ENCODE measurements around the gene SHBG. TPM values are rescaled to one million over a fixed set of nuclear protein-coding genes. Genes with fewer than 3 reads are reported as not detected.
A peak's percentile ranks its signal among the peaks of the same experiment; 100 is the strongest.

Gene SHBG, protein sequence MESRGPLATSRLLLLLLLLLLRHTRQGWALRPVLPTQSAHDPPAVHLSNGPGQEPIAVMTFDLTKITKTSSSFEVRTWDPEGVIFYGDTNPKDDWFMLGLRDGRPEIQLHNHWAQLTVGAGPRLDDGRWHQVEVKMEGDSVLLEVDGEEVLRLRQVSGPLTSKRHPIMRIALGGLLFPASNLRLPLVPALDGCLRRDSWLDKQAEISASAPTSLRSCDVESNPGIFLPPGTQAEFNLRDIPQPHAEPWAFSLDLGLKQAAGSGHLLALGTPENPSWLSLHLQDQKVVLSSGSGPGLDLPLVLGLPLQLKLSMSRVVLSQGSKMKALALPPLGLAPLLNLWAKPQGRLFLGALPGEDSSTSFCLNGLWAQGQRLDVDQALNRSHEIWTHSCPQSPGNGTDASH
- total RNA-seq (not detected), polyA plus RNA-seq (not detected)

DNA sequence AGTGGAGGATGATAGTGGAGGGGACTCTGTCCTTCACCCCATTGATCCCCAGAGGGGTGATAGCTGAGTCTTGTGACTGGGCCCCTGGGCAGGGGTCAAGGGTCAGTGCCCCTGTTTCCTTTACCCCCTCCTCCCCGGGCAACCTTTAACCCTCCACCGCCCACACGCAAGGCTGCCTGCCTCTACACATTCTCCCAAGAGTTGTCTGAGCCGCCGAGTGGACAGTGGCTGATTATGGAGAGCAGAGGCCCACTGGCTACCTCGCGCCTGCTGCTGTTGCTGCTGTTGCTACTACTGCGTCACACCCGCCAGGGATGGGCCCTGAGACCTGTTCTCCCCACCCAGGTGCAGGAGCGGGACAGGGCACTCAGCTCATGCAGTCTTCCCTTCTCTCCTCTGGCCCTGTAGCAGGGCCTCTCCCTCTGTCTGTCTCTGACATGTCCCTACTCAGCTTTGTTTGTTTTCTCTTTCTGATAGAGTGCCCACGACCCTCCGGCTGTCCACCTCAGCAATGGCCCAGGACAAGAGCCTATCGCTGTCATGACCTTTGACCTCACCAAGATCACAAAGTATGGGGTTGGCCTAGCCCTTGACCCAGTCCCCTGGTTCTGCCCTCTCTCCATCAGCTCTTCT, at the start of gene SHBG:
SHBG (plus strand) TSS at position 197 of the 633 bp plus-strand sequence; CDS start at position 235, 38 bp downstream.
- Histone ChIP-seq H3K4me3 (ENCODE audit: low read length) (no peak within 1 kb of the TSS), H3K9me3 (ENCODE audit: low read length) (no peaks in the 10 kb centered on the region), H3K27me3 (ENCODE audit: insufficient read depth, low read length, poor library complexity, severe bottlenecking) (no peaks in the 10 kb centered on the region), H3K36me3 (ENCODE audit: insufficient read depth, low read length) (no peaks in the 10 kb centered on the region), H3K27ac (ENCODE audit: low read depth, low read length) (no peak within 1 kb of the TSS), H3K4me1 (ENCODE audit: insufficient read depth, low read length) (peaks cover 10% of the 10 kb centered on the region)
- Mint-ChIP-seq H3K9me3 (no peaks in the 10 kb centered on the region), H3K27me3 (no peaks in the 10 kb centered on the region), H3K36me3 (peaks cover 0 to 7% (median 0%) of the 10 kb centered on the region in 3 donors), H3K4me3 (peak within 1 kb of the TSS in 3 of 7 donors; percentile 26 to 47 (median 44)), H3K4me1 (peaks cover 12 to 20% (median 13%) of the 10 kb centered on the region in 3 donors), H3K27ac (peak within 1 kb of the TSS in 4 of 8 donors; percentile 12 to 48 (median 30))
- CTCF ChIA-PET = interaction anchor here (0.9 to 5.0 kb wide), 2 partner anchors 42 to 58 kb away, joined by 3 to 33 read pairs; partner anchors contain the start of genes TP53 and WRAP53
- DNase-seq = no peak
- POLR2A ChIA-PET = interaction anchor here (1.1 kb wide), 1 partner anchor 56 kb away, joined by 7 read pairs; no protein-coding TSS in a partner anchor

DNA sequence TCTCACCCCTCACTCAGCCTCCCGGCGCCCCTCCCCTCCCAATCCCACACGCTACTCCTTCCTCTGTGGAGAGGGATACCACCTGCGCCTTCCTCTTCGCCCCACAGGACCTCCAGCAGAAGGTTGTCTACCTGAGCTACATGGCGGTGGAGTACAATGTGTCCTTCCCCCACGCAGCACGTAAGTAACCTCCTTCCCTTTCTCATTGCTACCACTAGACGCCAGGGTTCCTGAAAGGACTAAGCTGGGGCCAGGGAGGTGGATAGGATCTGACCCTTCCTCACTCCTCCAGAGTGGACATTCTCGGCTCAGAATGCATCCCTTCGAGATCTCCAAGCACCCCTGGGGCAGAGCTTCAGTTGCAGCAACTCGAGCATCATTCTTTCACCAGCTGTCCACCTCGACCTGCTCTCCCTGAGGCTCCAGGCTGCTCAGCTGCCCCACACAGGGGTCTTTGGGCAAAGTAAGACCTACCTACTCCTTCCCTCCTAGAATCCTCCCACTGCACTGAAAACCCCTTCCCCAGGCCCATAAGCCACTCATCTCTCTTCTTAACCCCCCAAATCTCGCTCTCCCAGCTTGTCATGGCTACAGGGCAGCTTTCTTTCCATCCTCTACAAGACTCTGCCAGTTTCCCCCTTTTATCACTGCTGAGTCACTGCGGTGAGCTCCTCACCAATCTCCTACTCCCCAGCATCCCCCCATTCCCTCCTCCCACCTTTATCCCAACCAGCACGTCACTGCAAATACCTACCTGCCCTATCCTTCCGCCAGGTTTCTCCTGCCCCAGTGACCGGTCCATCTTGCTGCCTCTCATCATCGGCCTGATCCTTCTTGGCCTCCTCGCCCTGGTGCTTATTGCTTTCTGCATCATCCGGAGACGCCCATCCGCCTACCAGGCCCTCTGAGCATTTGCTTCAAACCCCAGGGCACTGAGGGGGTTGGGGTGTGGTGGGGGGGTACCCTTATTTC, 49.0 kb upstream of the SHBG start:
- Mint-ChIP-seq H3K36me3 (peaks cover 9 to 47% (median 10%) of the 10 kb centered on the region in 3 donors), H3K4me1 (peaks cover 66 to 85% (median 76%) of the 10 kb centered on the region in 3 donors), H3K27ac (peak overlapping the region in 7 of 8 donors; percentile 21 to 96 (median 79)), H3K4me3 (peak overlapping the region in 5 of 7 donors; percentile 8 to 61 (median 38)), H3K9me3 (no peaks in the 10 kb centered on the region), H3K27me3 (peaks cover 0 to 4% of the 10 kb centered on the region in 2 donors)
- Histone ChIP-seq H3K36me3 (ENCODE audit: insufficient read depth, low read length) (peaks cover 31% of the 10 kb centered on the region), H3K4me3 (ENCODE audit: low read length) (no peak overlapping the region), H3K4me1 (ENCODE audit: insufficient read depth, low read length) (peaks cover 48% of the 10 kb centered on the region), H3K27me3 (ENCODE audit: insufficient read depth, low read length, poor library complexity, severe bottlenecking) (no peaks in the 10 kb centered on the region), H3K9me3 (ENCODE audit: low read length) (no peaks in the 10 kb centered on the region), H3K27ac (ENCODE audit: low read depth, low read length) (peak overlapping the region; percentile 53)
- CTCF ChIA-PET = interaction anchor here (0.8 to 2.0 kb wide), 3 partner anchors 8 to 228 kb away, joined by 3 to 6 read pairs (median 4); no protein-coding TSS in a partner anchor
- no peak for DNase-seq
- POLR2A ChIA-PET = interaction anchor here (1.2 to 2.0 kb wide), 4 partner anchors 10 to 105 kb away, joined by 3 to 7 read pairs (median 5); partner anchors contain the start of genes FXR2 and SENP3

DNA sequence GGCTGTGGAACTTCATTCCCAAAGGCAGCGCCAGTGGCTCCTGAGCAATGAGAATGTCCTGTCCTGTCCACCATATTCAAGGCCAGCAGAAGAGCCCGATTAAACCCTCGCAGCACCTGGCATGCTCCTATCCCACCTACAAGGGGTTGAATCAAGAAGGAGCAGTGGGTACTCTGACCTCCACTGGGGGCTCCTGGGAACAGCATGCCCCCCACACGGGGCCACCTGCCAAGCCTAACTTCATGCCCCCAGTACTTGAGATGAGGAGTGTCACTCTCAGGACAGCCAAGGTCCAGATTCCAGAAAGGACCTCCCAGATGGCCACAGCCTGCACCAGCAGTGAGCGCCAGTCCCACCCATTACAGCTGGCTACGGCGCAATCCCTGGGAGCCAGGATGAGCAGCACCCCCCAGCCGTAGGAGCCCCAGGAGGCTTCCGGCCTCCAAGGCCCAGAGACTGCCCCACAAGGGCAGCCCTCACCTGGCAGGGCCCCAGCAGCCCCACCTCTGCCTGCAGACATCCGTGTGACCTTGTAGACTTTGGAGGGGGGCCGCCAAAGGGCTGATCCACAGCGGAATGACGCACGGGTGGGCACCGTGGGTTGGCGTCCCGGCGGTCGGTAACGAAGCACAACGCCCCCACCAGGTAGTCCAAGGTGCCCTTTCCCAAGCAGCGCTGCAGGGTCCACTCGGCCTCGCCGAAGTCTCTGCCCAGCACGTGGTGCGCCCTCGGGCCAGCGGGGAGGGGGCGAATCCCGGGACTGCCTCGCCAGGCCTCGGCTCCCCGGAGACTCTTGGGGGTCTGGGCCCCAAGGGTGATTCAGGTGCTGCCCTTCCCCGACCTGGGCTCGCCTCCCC, 47.3 kb upstream of the SHBG start:
- no peaks in the 10 kb centered on the region for H3K27me3 ChIP-seq (ENCODE audit: insufficient read depth, low read length, poor library complexity, severe bottlenecking)
- ChIA-PET POLR2A (interaction anchor here (0.7 to 3.4 kb wide), 8 partner anchors 8 to 617 kb away, joined by 3 to 70 read pairs (median 10); partner anchors contain the start of genes ACAP1, ATP1B2, FXR2 and TMEM102), CTCF (interaction anchor here (1.2 to 3.8 kb wide), 6 partner anchors 8 to 147 kb away, joined by 3 to 33 read pairs (median 13); partner anchors contain the start of genes SENP3, TMEM102, TP53 and WRAP53)
- peaks cover 0 to 4% of the 10 kb centered on the region in 2 donors for H3K27me3 Mint-ChIP-seq
- DNase-seq = no peak
- peaks cover 42% of the 10 kb centered on the region for H3K4me1 ChIP-seq (ENCODE audit: insufficient read depth, low read length)
- H3K4me3 ChIP-seq (ENCODE audit: low read length) = peak overlapping the region; percentile 98
- peaks cover 58 to 68% (median 61%) of the 10 kb centered on the region in 3 donors for H3K4me1 Mint-ChIP-seq
- H3K4me3 Mint-ChIP-seq = peak overlapping the region; percentile 56 to 100 (median 99)
- no peaks in the 10 kb centered on the region for H3K9me3 ChIP-seq (ENCODE audit: low read length)
- H3K27ac Mint-ChIP-seq = peak overlapping the region; percentile 12 to 100 (median 60)
- H3K36me3 ChIP-seq (ENCODE audit: insufficient read depth, low read length) = peaks cover 20% of the 10 kb centered on the region
- H3K9me3 Mint-ChIP-seq = no peaks in the 10 kb centered on the region
- H3K27ac ChIP-seq (ENCODE audit: low read depth, low read length) = peak overlapping the region; percentile 98
- peaks cover 0 to 36% (median 6%) of the 10 kb centered on the region in 3 donors for H3K36me3 Mint-ChIP-seq

DNA sequence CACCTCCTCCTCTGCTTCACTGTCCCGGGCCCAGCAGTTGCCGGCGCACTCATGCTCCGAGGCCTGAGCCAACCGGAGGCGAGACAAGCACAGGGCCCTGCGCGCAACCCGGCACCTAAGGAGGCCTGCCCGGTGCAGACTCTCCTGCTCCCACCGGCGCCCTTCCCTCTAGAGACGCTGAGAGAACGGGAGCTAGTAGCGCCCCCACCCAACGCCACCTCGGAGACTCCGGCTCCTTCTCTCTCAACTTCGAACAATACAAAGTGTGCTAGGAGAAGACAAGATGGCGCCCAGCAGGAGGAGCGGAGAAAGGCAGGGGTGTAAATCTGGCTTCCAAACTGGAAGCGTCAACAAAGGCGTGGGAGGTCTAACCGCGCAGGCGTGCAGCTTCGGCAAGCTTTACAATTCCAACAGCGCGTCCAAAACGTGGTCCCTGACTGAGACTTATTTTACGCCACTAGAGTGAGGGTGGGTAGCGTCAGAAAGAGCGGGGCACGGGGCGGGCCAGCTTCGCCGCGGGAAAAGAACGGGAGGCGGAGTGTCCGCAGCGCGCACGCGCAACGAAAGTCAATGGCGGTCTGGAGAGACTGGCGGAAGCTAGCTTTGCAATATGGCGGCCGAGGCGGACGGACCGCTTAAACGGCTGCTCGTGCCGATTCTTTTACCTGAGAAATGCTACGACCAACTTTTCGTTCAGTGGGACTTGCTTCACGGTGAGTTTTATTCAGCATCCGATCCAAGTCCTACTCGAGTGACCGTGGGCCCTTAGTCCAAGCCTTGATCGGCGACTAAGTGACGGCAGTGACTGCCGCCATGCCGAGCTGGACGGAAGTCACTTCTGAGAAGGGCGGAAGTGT, 46.5 kb upstream of the SHBG start, which contains the start of gene MPDU1:
MPDU1 (plus strand) TSS at position 600 of the 857 bp plus-strand sequence; CDS start at position 611, 11 bp downstream.
- H3K27me3 ChIP-seq (ENCODE audit: insufficient read depth, low read length, poor library complexity, severe bottlenecking) = no peaks in the 10 kb centered on the region
- H3K36me3 Mint-ChIP-seq = peaks cover 0 to 35% (median 1%) of the 10 kb centered on the region in 3 donors
- POLR2A ChIA-PET = interaction anchor here (0.7 to 3.4 kb wide), 16 partner anchors 9 to 616 kb away, joined by 3 to 70 read pairs (median 5); partner anchors contain the start of genes ACAP1, ATP1B2, FXR2 and POLR2A
- peaks cover 15% of the 10 kb centered on the region for H3K36me3 ChIP-seq (ENCODE audit: insufficient read depth, low read length)
- H3K4me1 ChIP-seq (ENCODE audit: insufficient read depth, low read length) = peaks cover 40% of the 10 kb centered on the region
- peak within 1 kb of the TSS; percentile 98 for H3K4me3 ChIP-seq (ENCODE audit: low read length)
- H3K27me3 Mint-ChIP-seq = peaks cover 0 to 4% of the 10 kb centered on the region in 2 donors
- peak; percentile 90 to 97 (median 96) for DNase-seq
- peaks cover 50 to 60% (median 52%) of the 10 kb centered on the region in 3 donors for H3K4me1 Mint-ChIP-seq
- peak within 1 kb of the TSS; percentile 99 to 100 (median 99) for H3K4me3 Mint-ChIP-seq
- peak within 1 kb of the TSS; percentile 99 to 100 (median 100) for H3K27ac Mint-ChIP-seq
- no peaks in the 10 kb centered on the region for H3K9me3 ChIP-seq (ENCODE audit: low read length)
- H3K27ac ChIP-seq (ENCODE audit: low read depth, low read length) = peak within 1 kb of the TSS; percentile 98
- CTCF ChIA-PET = interaction anchor here (1.1 to 3.8 kb wide), 11 partner anchors 9 to 278 kb away, joined by 3 to 33 read pairs (median 12); partner anchors contain the start of genes FXR2, SENP3, TMEM102 and TMEM95
- H3K9me3 Mint-ChIP-seq = no peaks in the 10 kb centered on the region

DNA sequence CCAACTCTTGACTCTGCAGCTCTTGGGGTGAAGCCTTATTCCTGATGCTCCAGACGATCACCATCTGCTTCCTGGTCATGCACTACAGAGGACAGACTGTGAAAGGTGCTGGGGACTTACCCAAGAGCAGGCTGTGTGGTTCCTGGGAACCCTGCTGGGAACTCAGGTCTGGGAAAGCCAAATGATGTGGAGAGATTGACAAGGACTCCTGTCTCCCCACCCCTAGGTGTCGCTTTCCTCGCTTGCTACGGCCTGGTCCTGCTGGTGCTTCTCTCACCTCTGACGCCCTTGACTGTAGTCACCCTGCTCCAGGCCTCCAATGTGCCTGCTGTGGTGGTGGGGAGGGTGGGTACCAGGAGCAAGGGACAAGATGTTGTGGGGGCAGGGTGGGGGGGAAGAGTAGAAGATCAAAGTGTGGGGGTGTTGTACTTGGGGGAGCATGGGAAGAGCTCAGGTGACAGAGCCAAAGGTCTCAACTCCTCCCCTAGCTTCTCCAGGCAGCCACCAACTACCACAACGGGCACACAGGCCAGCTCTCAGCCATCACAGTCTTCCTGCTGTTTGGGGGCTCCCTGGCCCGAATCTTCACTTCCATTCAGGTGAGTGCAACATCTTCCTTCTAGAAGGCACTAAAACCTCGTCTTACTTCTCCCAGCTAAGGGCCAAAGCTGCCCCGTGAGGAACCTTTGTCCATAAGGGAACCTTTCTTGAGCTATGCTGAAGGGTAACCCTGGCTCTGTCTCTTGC, 43.1 kb upstream of the SHBG start:
- Mint-ChIP-seq H3K4me1 (peaks cover 26 to 33% (median 31%) of the 10 kb centered on the region in 3 donors), H3K4me3 (peak overlapping the region in 1 of 7 donors; percentile 71), H3K9me3 (no peaks in the 10 kb centered on the region), H3K27ac (peak overlapping the region in 5 of 8 donors; percentile 23 to 66 (median 54)), H3K36me3 (peaks cover 0 to 41% (median 3%) of the 10 kb centered on the region in 3 donors), H3K27me3 (no peaks in the 10 kb centered on the region)
- Histone ChIP-seq H3K27ac (ENCODE audit: low read depth, low read length) (no peak overlapping the region), H3K36me3 (ENCODE audit: insufficient read depth, low read length) (peaks cover 9% of the 10 kb centered on the region), H3K9me3 (ENCODE audit: low read length) (no peaks in the 10 kb centered on the region), H3K4me3 (ENCODE audit: low read length) (no peak overlapping the region), H3K4me1 (ENCODE audit: insufficient read depth, low read length) (peaks cover 23% of the 10 kb centered on the region), H3K27me3 (ENCODE audit: insufficient read depth, low read length, poor library complexity, severe bottlenecking) (no peaks in the 10 kb centered on the region)
- ChIA-PET POLR2A (no interaction called here), CTCF (interaction anchor here (1.2 kb wide), 1 partner anchor 101 kb away, joined by 3 read pairs; no protein-coding TSS in a partner anchor)
- DNase-seq = no peak
